Colonic mucosa (tissue), 4 donors: ENCODE measurements around the gene HIPK2. TPM values are rescaled to one million over a fixed set of nuclear protein-coding genes. Genes with fewer than 3 reads are reported as not detected.

Experiments used
- DNase-seq: peaks from one replicate; pipeline ENCODE4 v3.0.0-alpha.2; 2020
- H3K27ac ChIP-seq: fragments of 200-600 bp; one replicate; pipeline ENCODE4 v1.8.0; 2021
- H3K27me3 ChIP-seq: fragments of 200-600 bp; one replicate; pipeline ENCODE4 v1.8.0; 2021
- H3K36me3 ChIP-seq: fragments of 200-600 bp; one replicate; pipeline ENCODE4 v1.8.0; 2021
- H3K4me1 ChIP-seq: fragments of 200-600 bp; one replicate; pipeline ENCODE4 v1.8.0; 2021; ENCODE audit warnings: mild to moderate bottlenecking
- H3K4me3 ChIP-seq: fragments of 200-600 bp; one replicate; pipeline ENCODE4 v1.8.0; 2021
- H3K9ac ChIP-seq, 2 donors: one replicate each; pipeline ENCODE4 v1.7.0; 2013; ENCODE audit warnings: control low read depth in 2 of 2, low read depth in 2 of 2, low read length in 2 of 2
- H3K9me3 ChIP-seq: fragments of 200-600 bp; one replicate; pipeline ENCODE4 v1.8.0; 2021
- CTCF ChIP-seq: fragments of 200-600 bp; IDR thresholded peaks from one replicate; pipeline ENCODE4 v1.8.0; 2022; ENCODE audit warnings: antibody characterized with exemption, mild to moderate bottlenecking
- intact Hi-C: fragments of 100-400 bp; cut with DNase I; formaldehyde crosslinking; loops from one replicate; pipeline ENCODE4 v1.14.1; 2022
- total RNA-seq, 2 donors: library from RNA; stranded (reverse); fragmentation: NEBNext Ultra II Directional in 1 of 2; extraction: Animal tissue kit (Norgen Biotek cat#: 25700) in 1 of 2; gene quantifications; one replicate each; pipeline ENCODE4 v1.2.1, GENCODE V29; 2021
- donor health status: healthy.
- donor health status: DM: no; HTN: no; CAD: no.
- donor health status: DM: no; HTN: no; CAD: no.

Gene HIPK2
- total RNA-seq, 2 donors from 2014 or later, result 25.3 to 28.4 TPM

GRCh38 chr7:139591550-139592195 is 186.1 kb downstream of the HIPK2 start:
- no peaks in the 10 kb centered on the region for H3K9me3 ChIP-seq
- intact Hi-C loops, result no loop called here
- TF ChIP-seq CTCF, result no peak
- no peaks in the 10 kb centered on the region for H3K27me3 ChIP-seq
- no peak for DNase-seq
- H3K9ac ChIP-seq, result no peak overlapping the region
- H3K4me3 ChIP-seq, result no peak overlapping the region
- H3K27ac ChIP-seq, result no peak overlapping the region
- no peaks in the 10 kb centered on the region for H3K4me1 ChIP-seq
- H3K36me3 ChIP-seq, result no peaks in the 10 kb centered on the region

- Histone ChIP-seq H3K27me3 (no peaks in the 10 kb centered on the region), H3K9me3 (no peaks in the 10 kb centered on the region), H3K9ac (no peak overlapping the region), H3K36me3 (no peaks in the 10 kb centered on the region), H3K27ac (no peak overlapping the region), H3K4me3 (no peak overlapping the region), H3K4me1 (no peaks in the 10 kb centered on the region)
- no peak for DNase-seq
- TF ChIP-seq CTCF, result no peak
- intact Hi-C loops, result no loop called here
Measured at GRCh38 chr7:139589474-139589873, 188.3 kb downstream of the HIPK2 start.

DNA sequence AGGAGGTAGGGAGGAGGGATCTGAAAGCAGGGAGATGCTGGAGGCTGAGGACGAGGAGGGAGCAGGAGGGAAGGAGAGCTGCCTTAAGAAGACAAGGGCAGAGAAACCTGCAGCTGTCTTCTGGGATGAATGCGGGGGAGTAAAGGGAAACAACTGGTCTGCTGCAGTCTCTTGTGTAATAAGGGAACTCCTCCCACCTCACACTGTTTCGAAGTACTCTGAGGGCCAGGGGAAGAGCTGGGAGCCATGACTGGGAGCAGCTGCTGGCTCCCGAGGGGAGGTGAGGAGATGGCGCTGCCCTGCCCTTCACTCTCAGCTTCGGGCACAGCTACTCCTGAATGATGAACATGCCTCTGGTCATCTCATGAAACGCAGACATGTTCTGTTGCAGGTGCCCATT is 189.2 kb downstream of the HIPK2 start:
- intact Hi-C loops, result no loop called here
- Histone ChIP-seq H3K9ac (no peak overlapping the region), H3K4me3 (no peak overlapping the region), H3K36me3 (no peaks in the 10 kb centered on the region), H3K27ac (no peak overlapping the region), H3K9me3 (no peaks in the 10 kb centered on the region), H3K27me3 (no peaks in the 10 kb centered on the region), H3K4me1 (no peaks in the 10 kb centered on the region)
- no peak for DNase-seq
- TF ChIP-seq CTCF, result no peak

DNA sequence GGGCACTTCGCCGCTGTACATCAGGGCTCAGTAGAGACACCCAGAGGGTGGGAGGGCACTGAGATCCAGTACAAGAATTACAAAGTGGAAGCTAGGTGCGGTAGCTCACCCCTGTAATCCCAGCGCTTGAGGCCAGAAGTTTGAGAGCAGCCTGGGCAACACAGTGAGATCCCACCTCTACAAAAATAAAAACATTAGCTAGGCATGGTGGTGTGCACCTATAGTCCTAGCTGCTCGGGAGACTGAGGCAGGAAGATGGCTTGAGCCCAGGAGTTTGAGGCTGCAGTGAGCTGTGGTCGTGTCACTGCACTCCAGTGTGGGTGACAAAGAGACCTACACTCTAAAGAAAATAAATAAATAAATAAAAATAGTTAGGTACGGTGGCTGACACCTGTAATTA is 190.3 kb downstream of the HIPK2 start:
- DNase-seq, result no peak
- Histone ChIP-seq H3K27me3 (no peaks in the 10 kb centered on the region), H3K9me3 (no peaks in the 10 kb centered on the region), H3K4me1 (no peaks in the 10 kb centered on the region), H3K27ac (no peak overlapping the region), H3K36me3 (no peaks in the 10 kb centered on the region), H3K4me3 (no peak overlapping the region), H3K9ac (no peak overlapping the region)
- no peak for TF ChIP-seq CTCF
- intact Hi-C loops, result no loop called here

- Histone ChIP-seq H3K27ac (no peak overlapping the region), H3K9me3 (no peaks in the 10 kb centered on the region), H3K27me3 (no peaks in the 10 kb centered on the region), H3K4me1 (no peaks in the 10 kb centered on the region), H3K9ac (no peak overlapping the region), H3K36me3 (no peaks in the 10 kb centered on the region), H3K4me3 (no peak overlapping the region)
- TF ChIP-seq CTCF, result no peak
- intact Hi-C loops, result no loop called here
- DNase-seq, result no peak
Measured at GRCh38 chr7:139586286-139586685, 191.5 kb downstream of the HIPK2 start.
